Germinal center (tissue), 1 donor: ENCODE measurements around the gene GIT2.

Source experiments
- DNase-seq: peaks from one replicate; pipeline ENCODE4 v3.0.0; 2012; ENCODE audit warnings: mixed read lengths, low spot score

Gene GIT2

DNA sequence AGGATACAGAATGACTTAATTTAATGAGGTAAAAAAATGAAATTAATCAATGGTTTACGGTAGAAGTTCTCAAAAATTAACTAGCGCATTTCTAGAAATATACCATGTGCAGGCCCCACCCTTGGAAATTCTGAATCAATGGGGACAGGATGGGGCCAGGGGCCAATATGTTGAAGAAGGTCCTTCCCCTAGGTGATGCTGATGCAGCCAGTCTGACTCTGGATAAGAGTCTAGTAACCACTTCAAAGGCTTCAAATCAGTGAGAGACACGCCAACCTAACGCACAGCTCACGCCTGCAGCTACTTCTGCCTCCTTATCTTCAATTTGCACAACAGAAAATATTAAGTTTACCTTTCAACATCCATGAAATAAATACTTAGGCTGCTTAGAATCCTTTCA, 14.9 kb downstream of the GIT2 start:
- DNase-seq = no peak

GRCh38 chr12:109972821-109973220, 23.3 kb downstream of the GIT2 start:
- DNase-seq = no peak

DNA sequence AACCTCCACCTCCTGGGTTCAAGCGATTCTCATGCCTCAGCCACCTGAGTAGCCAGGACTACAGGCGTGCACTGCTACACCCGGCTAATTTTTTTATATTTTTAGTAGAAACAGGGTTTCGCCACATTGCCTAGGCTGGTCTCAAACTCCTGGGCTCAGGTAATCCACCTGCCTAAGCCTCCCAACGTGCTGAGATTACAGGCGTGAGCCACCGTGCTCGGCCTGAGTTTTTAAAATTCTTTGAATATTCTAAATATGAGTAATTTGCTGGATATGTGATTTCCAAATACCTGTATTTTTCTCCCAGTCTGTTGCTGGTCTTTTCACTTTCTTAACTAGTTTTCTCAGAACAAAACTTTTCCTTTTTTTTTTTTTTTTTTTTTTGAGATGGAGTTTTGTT, 27.4 kb downstream of the GIT2 start:
- DNase-seq = no peak

- no peak for DNase-seq
Observed at GRCh38 chr12:109968032-109968420, 28.1 kb downstream of the GIT2 start.

DNA sequence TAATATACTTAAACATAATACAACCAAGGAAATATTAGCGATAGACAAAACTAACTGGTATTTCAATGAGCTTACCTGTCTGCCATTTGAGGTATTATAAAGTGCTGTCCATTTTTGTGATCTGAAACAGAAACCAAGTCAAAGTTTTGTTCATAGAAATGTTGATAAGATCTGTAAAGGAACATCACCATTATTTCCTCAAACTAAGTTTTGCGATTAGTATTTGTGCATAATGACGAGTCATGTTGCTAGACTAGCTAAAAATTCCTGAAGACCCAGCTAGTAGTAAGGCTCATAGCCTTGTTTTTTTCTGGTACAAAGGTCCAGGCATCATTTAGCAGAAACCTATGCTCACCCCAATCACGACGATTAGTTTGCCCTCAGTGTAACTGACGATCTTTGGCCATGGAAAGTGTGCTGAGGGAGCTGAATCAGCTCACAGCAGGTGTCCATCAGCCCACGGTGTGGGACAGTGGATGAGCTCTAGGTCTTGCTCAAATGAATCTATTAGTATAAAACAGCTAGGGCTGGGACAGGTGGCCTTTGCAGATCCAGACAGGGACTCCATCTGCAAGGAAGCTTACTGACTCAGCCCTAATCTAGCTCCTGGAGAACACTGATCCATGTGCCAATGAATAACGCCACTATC, 28.7 kb downstream of the GIT2 start:
- DNase-seq = no peak

- no peak for DNase-seq
Observed at GRCh38 chr12:109966546-109966945, 29.6 kb downstream of the GIT2 start.

- no peak for DNase-seq
Observed at GRCh38 chr12:109963743-109964429, 32.3 kb downstream of the GIT2 start.

- DNase-seq = no peak
Observed at GRCh38 chr12:109963330-109963729, 32.8 kb downstream of the GIT2 start.

DNA sequence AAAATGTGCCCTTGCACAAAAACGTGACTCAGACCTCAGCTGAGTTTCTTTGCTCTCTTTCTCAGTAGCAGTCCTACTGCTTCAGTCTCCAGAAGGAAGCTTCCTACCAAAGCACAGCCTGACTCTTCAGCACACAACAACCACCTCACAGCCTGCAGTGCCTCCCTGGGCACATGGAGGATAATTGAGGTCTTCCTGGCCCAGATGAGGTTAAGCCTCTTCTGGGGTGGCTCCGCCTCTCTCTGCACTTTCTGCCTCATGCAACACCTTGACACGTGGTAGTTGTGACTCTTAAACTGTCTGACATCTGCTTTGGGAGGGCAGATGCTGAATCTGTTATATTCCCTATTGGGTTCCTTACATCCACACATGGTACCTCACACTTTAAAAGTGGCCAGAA, 33.8 kb downstream of the GIT2 start:
- DNase-seq = no peak

- DNase-seq = no peak
Observed at GRCh38 chr12:109961612-109962011, 34.6 kb downstream of the GIT2 start.

DNA sequence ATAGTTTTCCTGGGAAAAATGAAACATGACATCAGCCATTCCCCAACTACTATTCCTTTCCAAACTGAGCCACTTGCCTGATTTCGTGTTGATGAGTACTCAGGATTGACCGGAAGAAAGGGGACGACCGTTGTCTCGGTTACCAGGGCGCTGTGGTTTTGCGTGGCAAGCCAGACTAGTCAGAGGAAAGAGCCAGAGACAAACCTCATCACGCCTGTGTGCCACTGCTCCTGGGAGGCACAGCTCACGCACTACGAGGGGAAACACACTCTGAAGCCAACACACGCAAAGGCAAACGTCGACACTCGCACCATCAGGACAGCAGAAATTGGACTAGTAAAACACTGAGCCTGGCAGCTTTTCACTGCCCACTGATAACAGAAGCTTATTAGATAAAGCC, 35.0 kb downstream of the GIT2 start:
- no peak for DNase-seq

- no peak for DNase-seq
Observed at GRCh38 chr12:109959411-109960093, 36.6 kb downstream of the GIT2 start.

DNA sequence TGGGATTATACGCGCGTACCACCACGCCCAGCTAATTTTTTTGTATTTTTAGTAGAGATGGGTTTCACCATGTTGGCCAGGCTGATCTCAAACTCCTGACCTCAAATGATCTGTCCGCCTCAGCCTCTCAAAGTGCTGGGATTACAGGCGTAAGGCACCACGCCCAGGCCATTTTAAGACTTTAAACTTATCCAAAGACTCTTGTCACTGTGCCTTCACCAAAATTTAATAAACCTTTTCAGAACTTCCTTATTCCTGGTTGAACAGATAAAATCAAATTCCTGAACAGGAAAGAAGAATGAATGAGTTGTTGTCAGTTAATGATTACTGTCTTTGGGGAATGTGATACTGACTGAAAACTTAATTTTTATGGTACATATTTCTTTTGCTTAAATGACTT, 37.8 kb downstream of the GIT2 start:
- no peak for DNase-seq

DNA sequence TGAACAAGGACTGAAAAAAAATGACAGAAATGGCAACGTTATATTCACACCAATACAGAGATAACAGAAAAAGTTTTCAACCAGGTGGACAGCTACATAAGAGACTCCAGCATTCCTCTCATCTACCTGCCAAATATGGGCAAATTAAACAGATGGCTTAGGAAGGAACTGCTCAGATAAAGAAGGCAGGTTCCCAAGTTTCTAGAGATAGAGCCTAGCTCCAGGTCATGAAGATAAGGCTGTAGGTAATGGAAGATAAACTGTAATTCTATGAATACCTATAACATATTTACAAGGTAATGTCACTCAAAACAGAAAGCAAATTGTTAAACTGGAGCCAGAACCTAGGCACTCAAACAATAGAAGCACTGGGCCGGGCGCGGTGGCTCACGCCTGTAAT, 42.5 kb downstream of the GIT2 start:
- DNase-seq = no peak

DNA sequence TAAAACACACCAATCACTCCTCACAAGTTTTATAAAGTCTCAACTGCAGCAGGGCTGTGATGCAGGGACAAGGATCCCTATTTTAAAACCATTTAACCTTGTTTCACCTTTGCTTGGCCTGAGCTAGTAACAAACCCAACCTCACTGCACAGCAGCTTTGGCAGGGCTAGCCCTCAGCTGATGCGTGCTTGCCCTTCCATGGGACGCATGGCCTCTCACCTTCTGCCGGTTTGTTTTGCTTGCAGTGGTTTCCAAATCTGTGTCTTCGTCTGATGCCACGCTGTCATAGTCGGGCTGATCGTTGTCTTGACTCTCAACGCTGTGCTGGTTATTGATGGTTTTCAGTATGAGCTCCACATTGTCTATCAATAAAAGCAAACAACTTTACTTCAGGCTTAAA, 43.3 kb downstream of the GIT2 start:
- no peak for DNase-seq

DNA sequence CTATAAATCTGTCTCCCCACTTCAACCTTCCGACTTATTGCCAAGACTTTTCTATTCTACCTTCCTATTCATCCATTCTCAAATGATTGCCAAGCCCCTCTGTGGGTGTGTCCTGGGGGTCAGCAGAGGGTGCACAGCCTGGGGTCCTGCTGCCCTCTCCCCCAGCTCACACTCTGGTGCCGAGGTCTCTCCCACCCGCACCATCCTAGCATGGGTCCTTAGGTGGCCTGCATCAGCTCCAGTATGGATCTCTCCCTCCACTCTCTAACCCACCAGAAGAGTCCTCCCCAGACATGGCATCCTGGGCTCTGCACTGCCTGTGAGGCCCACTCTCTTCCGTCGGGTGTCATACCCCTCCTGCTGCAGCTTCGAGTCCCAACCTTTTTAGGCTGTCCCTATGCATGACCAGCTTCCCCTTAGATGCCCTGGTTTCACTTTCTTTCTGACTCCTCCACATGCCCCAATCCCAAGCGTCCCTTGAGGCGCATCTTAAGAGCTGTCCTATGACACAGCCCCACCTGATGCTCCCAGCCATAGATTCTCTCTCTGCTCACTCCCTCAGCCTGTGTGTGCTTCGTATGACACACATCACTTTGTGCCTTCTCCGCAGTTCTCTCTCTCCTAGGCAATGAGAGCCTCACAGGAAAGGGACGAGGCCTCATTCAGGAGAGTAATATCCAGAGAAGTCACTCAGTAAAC, 43.9 kb downstream of the GIT2 start:
- peak; percentile 76 for DNase-seq

- DNase-seq = no peak
Observed at GRCh38 chr12:109951751-109952150, 44.4 kb downstream of the GIT2 start.

- no peak for DNase-seq
Observed at GRCh38 chr12:109951136-109951535, 45.0 kb downstream of the GIT2 start.

DNA sequence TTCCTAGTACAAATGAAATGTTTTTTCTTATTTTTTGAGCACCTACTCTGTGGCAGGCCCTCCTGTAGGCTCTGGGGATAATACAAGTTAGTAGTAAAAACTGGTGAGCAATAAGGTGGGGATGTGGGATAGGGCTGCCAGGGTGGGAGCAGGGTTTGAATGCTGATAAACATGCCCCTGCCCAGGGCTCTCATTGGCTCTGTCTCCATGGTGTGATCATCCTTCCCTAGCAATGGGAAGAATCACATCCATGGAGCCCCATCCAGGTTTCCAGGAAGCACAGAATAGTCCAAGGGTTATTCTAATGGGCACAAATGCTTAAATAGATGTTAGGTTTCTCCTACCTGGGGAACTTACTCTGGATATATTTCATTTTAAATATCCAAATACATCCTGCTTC, 45.5 kb downstream of the GIT2 start:
- no peak for DNase-seq

- DNase-seq = no peak
Observed at GRCh38 chr12:109949089-109949488, 47.1 kb downstream of the GIT2 start.

- DNase-seq = no peak
Observed at GRCh38 chr12:109948368-109948767, 47.8 kb downstream of the GIT2 start.

GRCh38 chr12:109947521-109947920, 48.6 kb downstream of the GIT2 start:
- no peak for DNase-seq

GRCh38 chr12:109946913-109947312, 49.3 kb downstream of the GIT2 start:
- no peak for DNase-seq
